CD14-positive monocyte (primary cell): ENCODE data around the gene SPX. TPM values are rescaled to one million over a fixed set of nuclear protein-coding genes. Genes with fewer than 3 reads are reported as not detected.

Experiments used
- DNase-seq, 3 donors: peaks; one replicate each; pipeline ENCODE4 v3.0.0-alpha.2; 2011 to 2022
- H2AFZ ChIP-seq: 2 replicates; pipeline ENCODE4 v1.6.0; 2012; ENCODE audit warnings: mild to moderate bottlenecking, low read depth, low read length, inconsistent platforms; ENCODE audit not compliant: insufficient read depth, poor library complexity, severe bottlenecking
- H3K27ac ChIP-seq, 2 donors: 1 replicate in 1 of 2; 2 replicates in 1 of 2; pipeline ENCODE4 v1.5.1; 2012 to 2013; ENCODE audit warnings: low read length in 2 of 2, control low read depth in 1 of 2, inconsistent platforms in 1 of 2, low read depth in 1 of 2, mild to moderate bottlenecking in 1 of 2
- H3K27me3 ChIP-seq, 2 donors: one replicate each; pipeline versions ENCODE4 v1.6.0 to v1.6.1; 2011 to 2013; ENCODE audit warnings: low read length in 2 of 2; ENCODE audit not compliant: control insufficient read depth in 2 of 2, insufficient read depth in 2 of 2
- H3K36me3 ChIP-seq, 2 donors: replicated peaks in 1 of 2; 1 replicate in 1 of 2; 2 replicates in 1 of 2; pipeline versions ENCODE4 v1.5.1 to v1.6.1; 2012 to 2013; ENCODE audit warnings: low read length in 2 of 2, control low read depth in 1 of 2, inconsistent platforms in 1 of 2, mild to moderate bottlenecking in 1 of 2; ENCODE audit not compliant: insufficient read depth in 2 of 2, control insufficient read depth in 1 of 2
- H3K4me1 ChIP-seq, 2 donors: 1 replicate in 1 of 2; 2 replicates in 1 of 2; pipeline versions ENCODE4 v1.5.1 to v1.6.1; 2012 to 2013; ENCODE audit warnings: low read length in 2 of 2, control low read depth in 1 of 2, inconsistent platforms in 1 of 2, mild to moderate bottlenecking in 1 of 2, moderate library complexity in 1 of 2; ENCODE audit not compliant: insufficient read depth in 2 of 2, control insufficient read depth in 1 of 2
- H3K4me2 ChIP-seq: replicated peaks from 2 replicates; pipeline ENCODE3; 2012; ENCODE audit warnings: low read length, moderate library complexity, mild to moderate bottlenecking; ENCODE audit not compliant: poor library complexity, severe bottlenecking; ENCODE audit errors: extremely low read depth
- H3K4me3 ChIP-seq, 3 experiments: fragments of 200-600 bp in 1 of 3; sonication (generic) in 1 of 3; replicated peaks in 1 of 3; 1 replicate in 2 of 3; 2 replicates in 1 of 3; pipeline ENCODE4 v1.5.1; 2011 to 2013; ENCODE audit warnings: low read length in 3 of 3, mild to moderate bottlenecking in 3 of 3, control low read depth in 2 of 3, low read depth in 2 of 3, inconsistent platforms in 1 of 3, moderate library complexity in 1 of 3
- H3K79me2 ChIP-seq: 2 replicates; pipeline ENCODE4 v1.6.0; 2012; ENCODE audit warnings: mild to moderate bottlenecking, control low read depth, inconsistent platforms, low read length, moderate library complexity; ENCODE audit not compliant: insufficient read depth
- H3K9ac ChIP-seq: 2 replicates; pipeline ENCODE4 v1.6.0; 2017; ENCODE audit warnings: low read length, mild to moderate bottlenecking; ENCODE audit not compliant: insufficient read depth, poor library complexity, severe bottlenecking
- H3K9me3 ChIP-seq, 2 donors: replicated peaks in 1 of 2; 1 replicate in 1 of 2; 2 replicates in 1 of 2; pipeline versions ENCODE4 v1.5.1 to v1.6.1; 2012 to 2013; ENCODE audit warnings: low read length in 2 of 2, control low read depth in 1 of 2; ENCODE audit not compliant: control insufficient read depth in 1 of 2, insufficient read depth in 1 of 2
- H4K20me1 ChIP-seq: 2 replicates; pipeline ENCODE4 v1.6.0; 2012; ENCODE audit warnings: mild to moderate bottlenecking, low read length, control low read depth, moderate library complexity; ENCODE audit not compliant: insufficient read depth
- H3K27ac Mint-ChIP-seq, 7 donors: one replicate each; pipeline ENCODE4 v1.8.0; 2020; ENCODE audit warnings: mild to moderate bottlenecking in 7 of 7, mixed read lengths in 7 of 7, moderate library complexity in 6 of 7, inconsistent platforms in 2 of 7
- H3K27me3 Mint-ChIP-seq, 3 donors: one replicate each; pipeline ENCODE4 v1.8.0; 2021 to 2022; ENCODE audit warnings: low read depth in 3 of 3, mild to moderate bottlenecking in 3 of 3, mixed read lengths in 3 of 3, moderate library complexity in 3 of 3, inconsistent platforms in 1 of 3
- H3K36me3 Mint-ChIP-seq, 2 donors: one replicate each; pipeline ENCODE4 v1.8.0; 2020; ENCODE audit warnings: mixed read lengths in 2 of 2, inconsistent platforms in 1 of 2, mild to moderate bottlenecking in 1 of 2
- H3K4me1 Mint-ChIP-seq: one replicate; pipeline ENCODE4 v1.8.0; 2020; ENCODE audit warnings: mild to moderate bottlenecking, mixed read lengths
- H3K4me3 Mint-ChIP-seq, 2 donors: one replicate each; pipeline ENCODE4 v1.8.0; 2020; ENCODE audit warnings: mild to moderate bottlenecking in 2 of 2, mixed read lengths in 2 of 2, moderate library complexity in 1 of 2
- H3K9me3 Mint-ChIP-seq, 7 donors: one replicate each; pipeline ENCODE4 v1.8.0; 2020 to 2022; ENCODE audit warnings: mixed read lengths in 7 of 7, mild to moderate bottlenecking in 6 of 7, moderate library complexity in 6 of 7, inconsistent platforms in 2 of 7
- WGBS: methylation state at CpG from one replicate; pipeline ENCODE4 v1.1.5; 2013; ENCODE audit warnings: missing lambda C conversion rate; ENCODE audit not compliant: insufficient coverage; 5-methylcytosine and 5-hydroxymethylcytosine counted together
- intact Hi-C, 2 donors: fragments of 100-400 bp; cut with micrococcal nuclease; formaldehyde crosslinking; loops; one replicate each; pipeline versions ENCODE4 v1.15.0 to v1.15.1; 2023
- polyA plus RNA-seq, 3 donors: library from polyadenylated mRNA; depleted of rRNA in 1 of 3; unstranded in 2 of 3; stranded (reverse) in 1 of 3; fragments of 300-500 nt in 2 of 3; fragments of >200 nt in 1 of 3; fragmentation: Illumina TruSeq in 2 of 3; gene quantifications; 1 replicate in 2 of 3; 2 replicates in 1 of 3; pipeline ENCODE4 v1.2.3, GENCODE V29; 2012 to 2021
- TF ChIP-seq, protein P1 (sequence below): fragments of 200-600 bp; IDR thresholded peaks from one replicate; pipeline ENCODE4 v1.8.0; 2022; ENCODE audit warnings: antibody characterized with exemption, mild to moderate bottlenecking

SPX gene
- polyA plus RNA-seq, 3 donors, result 0.21 TPM; not detected in 2

DNA sequence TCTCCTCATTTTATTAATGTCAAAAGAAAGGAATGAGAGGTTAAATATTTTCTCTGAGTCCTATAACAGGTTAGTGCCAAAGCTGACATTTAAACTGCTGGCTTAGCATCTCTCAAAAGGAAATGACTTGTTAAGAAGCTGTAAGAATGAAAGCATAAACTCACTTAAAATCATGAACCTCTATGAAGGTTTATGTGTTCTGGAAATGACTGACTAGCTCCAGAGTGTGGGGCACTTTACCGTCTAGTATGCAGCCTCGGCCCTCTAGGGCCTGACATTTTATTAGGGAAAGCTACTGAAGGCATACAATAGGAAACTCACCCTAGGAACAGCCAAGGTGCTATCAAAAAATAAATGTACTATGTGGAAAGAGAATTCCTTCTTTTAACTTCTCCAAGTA lies 35.1 kb downstream of the SPX start:
- Mint-ChIP-seq H3K27ac (no peak overlapping the region), H3K36me3 (no peaks in the 10 kb centered on the region)
- intact Hi-C loops, result no loop called here

DNA sequence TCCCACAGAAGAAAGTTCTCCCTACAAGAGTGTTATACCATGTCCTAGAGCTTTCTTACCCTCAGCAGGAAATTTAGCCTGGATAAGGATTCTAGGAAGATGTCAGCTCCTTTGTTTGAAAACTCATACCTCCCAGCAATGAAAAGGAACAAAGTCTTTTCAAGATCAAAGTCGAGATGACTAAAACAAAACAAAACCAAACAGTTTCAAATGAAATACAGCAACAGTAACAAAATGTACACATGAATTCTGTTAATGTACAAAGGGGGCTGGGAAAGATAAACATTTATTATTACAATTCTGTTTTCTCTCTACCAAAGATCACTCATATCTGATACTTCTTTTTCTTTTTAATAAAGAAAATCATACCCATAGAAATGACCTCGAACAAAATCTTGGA lies 36.8 kb downstream of the SPX start:
- TF ChIP-seq, protein P1, sequence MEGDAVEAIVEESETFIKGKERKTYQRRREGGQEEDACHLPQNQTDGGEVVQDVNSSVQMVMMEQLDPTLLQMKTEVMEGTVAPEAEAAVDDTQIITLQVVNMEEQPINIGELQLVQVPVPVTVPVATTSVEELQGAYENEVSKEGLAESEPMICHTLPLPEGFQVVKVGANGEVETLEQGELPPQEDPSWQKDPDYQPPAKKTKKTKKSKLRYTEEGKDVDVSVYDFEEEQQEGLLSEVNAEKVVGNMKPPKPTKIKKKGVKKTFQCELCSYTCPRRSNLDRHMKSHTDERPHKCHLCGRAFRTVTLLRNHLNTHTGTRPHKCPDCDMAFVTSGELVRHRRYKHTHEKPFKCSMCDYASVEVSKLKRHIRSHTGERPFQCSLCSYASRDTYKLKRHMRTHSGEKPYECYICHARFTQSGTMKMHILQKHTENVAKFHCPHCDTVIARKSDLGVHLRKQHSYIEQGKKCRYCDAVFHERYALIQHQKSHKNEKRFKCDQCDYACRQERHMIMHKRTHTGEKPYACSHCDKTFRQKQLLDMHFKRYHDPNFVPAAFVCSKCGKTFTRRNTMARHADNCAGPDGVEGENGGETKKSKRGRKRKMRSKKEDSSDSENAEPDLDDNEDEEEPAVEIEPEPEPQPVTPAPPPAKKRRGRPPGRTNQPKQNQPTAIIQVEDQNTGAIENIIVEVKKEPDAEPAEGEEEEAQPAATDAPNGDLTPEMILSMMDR, result no peak
- H3K9me3 Mint-ChIP-seq, result peaks cover 0 to 2% (median 0%) of the 10 kb centered on the region in 7 donors
- no peak for DNase-seq
- H3K36me3 Mint-ChIP-seq, result no peaks in the 10 kb centered on the region
- no peaks in the 10 kb centered on the region for H3K79me2 ChIP-seq
- H3K4me2 ChIP-seq, result no peak overlapping the region
- H3K9ac ChIP-seq, result no peak overlapping the region
- no peak overlapping the region for H3K27ac Mint-ChIP-seq
- H3K4me1 Mint-ChIP-seq, result no peaks in the 10 kb centered on the region
- no peaks in the 10 kb centered on the region for H3K36me3 ChIP-seq
- intact Hi-C loops, result no loop called here
- H3K4me3 ChIP-seq, result no peak overlapping the region
- no peak overlapping the region for H2AFZ ChIP-seq
- no CpG with 5 or more reads among the region's 2 CpGs for WGBS
- H4K20me1 ChIP-seq, result no peaks in the 10 kb centered on the region
- H3K27ac ChIP-seq, result no peak overlapping the region
- no peaks in the 10 kb centered on the region for H3K27me3 ChIP-seq
- peaks cover 0 to 2% (median 0%) of the 10 kb centered on the region in 3 donors for H3K27me3 Mint-ChIP-seq
- H3K4me1 ChIP-seq, result no peaks in the 10 kb centered on the region
- no peak overlapping the region for H3K4me3 Mint-ChIP-seq
- no peaks in the 10 kb centered on the region for H3K9me3 ChIP-seq

More for the DNA sequence above, 35.1 kb downstream of the SPX start:
- no peak overlapping the region for H3K27ac ChIP-seq
- no peaks in the 10 kb centered on the region for H3K79me2 ChIP-seq
- no peaks in the 10 kb centered on the region for H3K27me3 ChIP-seq
- H2AFZ ChIP-seq, result no peak overlapping the region
- H3K4me3 Mint-ChIP-seq, result no peak overlapping the region
- H3K9me3 Mint-ChIP-seq, result peaks cover 0 to 6% (median under 1%) of the 10 kb centered on the region in 7 donors
- H3K36me3 ChIP-seq, result no peaks in the 10 kb centered on the region
- no peaks in the 10 kb centered on the region for H3K9me3 ChIP-seq
- TF ChIP-seq, protein P1, result no peak
- H4K20me1 ChIP-seq, result no peaks in the 10 kb centered on the region
- no peak for DNase-seq
- H3K4me1 Mint-ChIP-seq, result no peaks in the 10 kb centered on the region
- H3K4me3 ChIP-seq, result no peak overlapping the region
- H3K27me3 Mint-ChIP-seq, result no peaks in the 10 kb centered on the region
- H3K9ac ChIP-seq, result no peak overlapping the region
- no peaks in the 10 kb centered on the region for H3K4me1 ChIP-seq
- no peak overlapping the region for H3K4me2 ChIP-seq
- WGBS, result 40% methylated on average over 2 of the region's 2 CpGs
